ENCODE data around the gene DSE.

- TF ChIP-seq, protein P1, sequence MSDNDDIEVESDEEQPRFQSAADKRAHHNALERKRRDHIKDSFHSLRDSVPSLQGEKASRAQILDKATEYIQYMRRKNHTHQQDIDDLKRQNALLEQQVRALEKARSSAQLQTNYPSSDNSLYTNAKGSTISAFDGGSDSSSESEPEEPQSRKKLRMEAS (IDR thresholded peaks at IDR 0.05): no peak
- TF ChIP-seq RAD21 (IDR thresholded peaks at IDR 0.05; ENCODE audit: low read depth) (no peak), USF1 (IDR thresholded peaks at IDR 0.05) (no peak), TAF1 (IDR thresholded peaks at IDR 0.05; ENCODE audit: low read depth) (no peak), CEBPB (IDR thresholded peaks at IDR 0.05) (no peak)
- TF ChIP-seq, protein P2, sequence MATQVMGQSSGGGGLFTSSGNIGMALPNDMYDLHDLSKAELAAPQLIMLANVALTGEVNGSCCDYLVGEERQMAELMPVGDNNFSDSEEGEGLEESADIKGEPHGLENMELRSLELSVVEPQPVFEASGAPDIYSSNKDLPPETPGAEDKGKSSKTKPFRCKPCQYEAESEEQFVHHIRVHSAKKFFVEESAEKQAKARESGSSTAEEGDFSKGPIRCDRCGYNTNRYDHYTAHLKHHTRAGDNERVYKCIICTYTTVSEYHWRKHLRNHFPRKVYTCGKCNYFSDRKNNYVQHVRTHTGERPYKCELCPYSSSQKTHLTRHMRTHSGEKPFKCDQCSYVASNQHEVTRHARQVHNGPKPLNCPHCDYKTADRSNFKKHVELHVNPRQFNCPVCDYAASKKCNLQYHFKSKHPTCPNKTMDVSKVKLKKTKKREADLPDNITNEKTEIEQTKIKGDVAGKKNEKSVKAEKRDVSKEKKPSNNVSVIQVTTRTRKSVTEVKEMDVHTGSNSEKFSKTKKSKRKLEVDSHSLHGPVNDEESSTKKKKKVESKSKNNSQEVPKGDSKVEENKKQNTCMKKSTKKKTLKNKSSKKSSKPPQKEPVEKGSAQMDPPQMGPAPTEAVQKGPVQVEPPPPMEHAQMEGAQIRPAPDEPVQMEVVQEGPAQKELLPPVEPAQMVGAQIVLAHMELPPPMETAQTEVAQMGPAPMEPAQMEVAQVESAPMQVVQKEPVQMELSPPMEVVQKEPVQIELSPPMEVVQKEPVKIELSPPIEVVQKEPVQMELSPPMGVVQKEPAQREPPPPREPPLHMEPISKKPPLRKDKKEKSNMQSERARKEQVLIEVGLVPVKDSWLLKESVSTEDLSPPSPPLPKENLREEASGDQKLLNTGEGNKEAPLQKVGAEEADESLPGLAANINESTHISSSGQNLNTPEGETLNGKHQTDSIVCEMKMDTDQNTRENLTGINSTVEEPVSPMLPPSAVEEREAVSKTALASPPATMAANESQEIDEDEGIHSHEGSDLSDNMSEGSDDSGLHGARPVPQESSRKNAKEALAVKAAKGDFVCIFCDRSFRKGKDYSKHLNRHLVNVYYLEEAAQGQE (IDR thresholded peaks at IDR 0.05; ENCODE audit: low read depth): no peak
Measured at GRCh38 chr6:116389357-116389756, 18.6 kb downstream of the DSE start.
